CD4-positive, alpha-beta T cell (primary cell): ENCODE measurements around the gene MIEN1. TPM values are rescaled to one million over a fixed set of nuclear protein-coding genes. Genes with fewer than 3 reads are reported as not detected.

ENCODE experiments used
- ATAC-seq: fragments of 200-7000 bp; cut with Tn5 transposase; one replicate; pipeline ENCODE4 v1.10.0; 2022; ENCODE audit warnings: mild to moderate bottlenecking; ENCODE audit not compliant: poor library complexity
- CTCF ChIA-PET: fragments of 350-600 bp; sonication (Branson Sonifier 250); formaldehyde crosslinking; loops from one replicate; lab custom pipeline; 2021; ENCODE audit warnings: antibody characterized with exemption, inconsistent platforms; lab: Charles Lee
- POLR2A ChIA-PET: fragments of 350-600 bp; sonication (Branson Sonifier 250); formaldehyde crosslinking; loops from one replicate; lab custom pipeline; 2021; ENCODE audit warnings: antibody characterized with exemption, inconsistent platforms; lab: Charles Lee
- DNase-seq, 14 experiments: peaks; one replicate each; pipeline ENCODE4 v3.0.0-alpha.2; 2013 to 2020; ENCODE audit warnings: mixed read lengths in 2 of 14
- H3K27ac ChIP-seq, 2 donors: one replicate each; pipeline versions ENCODE4 v1.5.1 to v1.7.0; 2013; ENCODE audit warnings: low read length in 2 of 2, low read depth in 1 of 2, mild to moderate bottlenecking in 1 of 2
- H3K27me3 ChIP-seq, 2 experiments: 1 replicate in 1 of 2; 2 replicates in 1 of 2; pipeline versions ENCODE4 v1.6.1 to v1.7.0; 2013; ENCODE audit warnings: low read length in 2 of 2, control low read depth in 1 of 2, mild to moderate bottlenecking in 1 of 2, moderate library complexity in 1 of 2; ENCODE audit not compliant: insufficient read depth in 2 of 2, control insufficient read depth in 1 of 2
- H3K36me3 ChIP-seq: one replicate; pipeline ENCODE4 v1.6.1; 2013; ENCODE audit warnings: low read length, control low read depth; ENCODE audit not compliant: insufficient read depth
- H3K4me1 ChIP-seq: one replicate; pipeline ENCODE4 v1.6.1; 2013; ENCODE audit warnings: low read length, control low read depth; ENCODE audit not compliant: insufficient read depth
- H3K4me3 ChIP-seq: one replicate; pipeline ENCODE4 v1.5.1; 2013; ENCODE audit warnings: mild to moderate bottlenecking, low read length, moderate library complexity
- H3K9me3 ChIP-seq, 2 experiments: 1 replicate in 1 of 2; 2 replicates in 1 of 2; pipeline versions ENCODE4 v1.6.1 to v1.7.0; 2013; ENCODE audit warnings: low read length in 2 of 2, mild to moderate bottlenecking in 2 of 2, control low read depth in 1 of 2, moderate library complexity in 1 of 2; ENCODE audit not compliant: control insufficient read depth in 1 of 2, insufficient read depth in 1 of 2
- H3K27ac Mint-ChIP-seq: one replicate; pipeline ENCODE4 v1.8.0; 2020; ENCODE audit warnings: mixed read lengths
- H3K27me3 Mint-ChIP-seq: one replicate; pipeline ENCODE4 v1.8.0; 2021; ENCODE audit warnings: mixed read lengths
- H3K36me3 Mint-ChIP-seq: one replicate; pipeline ENCODE4 v1.8.0; 2021; ENCODE audit warnings: low read depth, mixed read lengths
- H3K4me1 Mint-ChIP-seq: one replicate; pipeline ENCODE4 v1.8.0; 2021; ENCODE audit warnings: low read depth, mixed read lengths
- H3K4me3 Mint-ChIP-seq: one replicate; pipeline ENCODE4 v1.8.0; 2020; ENCODE audit warnings: mild to moderate bottlenecking, mixed read lengths
- H3K9me3 Mint-ChIP-seq: one replicate; pipeline ENCODE4 v1.8.0; 2020; ENCODE audit warnings: mixed read lengths
- CTCF ChIP-seq: fragments of 200-600 bp; IDR thresholded peaks from one replicate; pipeline ENCODE4 v1.8.0; 2022; ENCODE audit warnings: antibody characterized with exemption, mild to moderate bottlenecking
- intact Hi-C, 2 experiments: fragments of 100-400 bp; cut with DNase I in 1 of 2; cut with micrococcal nuclease in 1 of 2; formaldehyde crosslinking; loops; one replicate each; pipeline versions ENCODE4 v1.15.1 to v1.9.0; 2023 to 2025; cut with DNase I, micrococcal nuclease
- total RNA-seq, 174 experiments: library from RNA in 2 of 174; stranded (reverse) in 2 of 174; gene quantifications; one replicate each; pipeline ENCODE4 v1.2.3 and lab custom pipeline; 2021 to 2026

Gene MIEN1
- total RNA-seq, 2 experiments from 2014 or later, result 31.5 to 32.3 TPM

- Histone ChIP-seq H3K27ac (peak overlapping the region; percentile 95 to 97), H3K27me3 (no peaks in the 10 kb centered on the region), H3K4me3 (no peak overlapping the region), H3K36me3 (peaks cover 3% of the 10 kb centered on the region), H3K4me1 (peaks cover 62% of the 10 kb centered on the region), H3K9me3 (no peaks in the 10 kb centered on the region)
- CTCF ChIA-PET, result interaction anchor here (1.1 to 6.4 kb wide), 8 partner anchors 13 to 134 kb away, joined by 4 to 52 read pairs (median 28); partner anchors contain the start of genes IKZF3 and MIEN1
- POLR2A ChIA-PET, result interaction anchor here (0.9 to 5.0 kb wide), 12 partner anchors 13 to 355 kb away, joined by 4 to 52 read pairs (median 26); partner anchors contain the start of genes FBXL20, IKZF3, LRRC3C and ORMDL3
- peaks cover 16% of the 10 kb centered on the region for H3K36me3 Mint-ChIP-seq
- intact Hi-C loops, result loop anchor here (5.0 kb wide), 2 partner anchors 56 to 226 kb away; partner anchors contain the start of gene PSMD3 (in 1 of the 2)
- ATAC-seq (no peak), DNase-seq (peak in 1 of 14 experiments; percentile 12)
- no peak for TF ChIP-seq CTCF
- peaks cover 69% of the 10 kb centered on the region for H3K4me1 Mint-ChIP-seq
- H3K9me3 Mint-ChIP-seq, result no peaks in the 10 kb centered on the region
- H3K27ac Mint-ChIP-seq, result peak overlapping the region; percentile 92
- peak overlapping the region; percentile 81 for H3K4me3 Mint-ChIP-seq
- no peaks in the 10 kb centered on the region for H3K27me3 Mint-ChIP-seq
Measured at GRCh38 chr17:39756380-39757079, 26.2 kb upstream of the MIEN1 start.

GRCh38 chr17:39755554-39756379 lies 25.4 kb upstream of the MIEN1 start:
- intact Hi-C loops, result loop anchor here (2.0 to 5.0 kb wide), 4 partner anchors 57 to 227 kb away; partner anchors contain the start of genes PSMD3 (in 2 of the 2) and IKZF3 (in 1 of the 2)

More at GRCh38 chr17:39755554-39756379, 25.4 kb upstream of the MIEN1 start:
- ATAC-seq (peak; percentile 17), DNase-seq (peak; percentile 33 to 89 (median 54))
- ChIA-PET CTCF (interaction anchor here (1.1 to 6.4 kb wide), 9 partner anchors 14 to 133 kb away, joined by 4 to 52 read pairs (median 22); partner anchors contain the start of genes IKZF3 and MIEN1), POLR2A (interaction anchor here (0.5 to 5.0 kb wide), 28 partner anchors 14 to 355 kb away, joined by 3 to 52 read pairs (median 5); partner anchors contain the start of genes FBXL20, IKZF3, LRRC3C and MIEN1)
- peaks cover 11% of the 10 kb centered on the region for H3K36me3 Mint-ChIP-seq
- peak overlapping the region; percentile 81 for H3K4me3 Mint-ChIP-seq
- no peaks in the 10 kb centered on the region for H3K27me3 Mint-ChIP-seq
- no peaks in the 10 kb centered on the region for H3K9me3 Mint-ChIP-seq
- TF ChIP-seq CTCF, result no peak
- Histone ChIP-seq H3K9me3 (no peaks in the 10 kb centered on the region), H3K27me3 (no peaks in the 10 kb centered on the region), H3K27ac (peak overlapping the region; percentile 95 to 97), H3K4me3 (peak overlapping the region; percentile 71), H3K36me3 (peaks cover 3% of the 10 kb centered on the region), H3K4me1 (peaks cover 62% of the 10 kb centered on the region)
- peak overlapping the region; percentile 92 for H3K27ac Mint-ChIP-seq
- peaks cover 63% of the 10 kb centered on the region for H3K4me1 Mint-ChIP-seq
